A673 (cell line): ENCODE results near the gene PTPA.

Experiments used
- EZH2 ChIP-seq: fragments of 200-600 bp; sonication (generic); IDR thresholded peaks from 2 replicates; pipeline ENCODE4 v1.6.1; 2017; ENCODE audit warnings: borderline replicate concordance, low read depth, mild to moderate bottlenecking, mixed read lengths, antibody characterized with exemption, low read length; ENCODE audit not compliant: poor library complexity, severe bottlenecking
- TF ChIP-seq, protein P1 (sequence below): fragments of 300-800, 200-600 bp; sonication (generic); conservative IDR thresholded peaks from 2 replicates; pipeline ENCODE4 v1.5.1; 2017; ENCODE audit warnings: low read depth, mild to moderate bottlenecking, antibody characterized with exemption, low read length, moderate library complexity, mixed read lengths

DNA sequence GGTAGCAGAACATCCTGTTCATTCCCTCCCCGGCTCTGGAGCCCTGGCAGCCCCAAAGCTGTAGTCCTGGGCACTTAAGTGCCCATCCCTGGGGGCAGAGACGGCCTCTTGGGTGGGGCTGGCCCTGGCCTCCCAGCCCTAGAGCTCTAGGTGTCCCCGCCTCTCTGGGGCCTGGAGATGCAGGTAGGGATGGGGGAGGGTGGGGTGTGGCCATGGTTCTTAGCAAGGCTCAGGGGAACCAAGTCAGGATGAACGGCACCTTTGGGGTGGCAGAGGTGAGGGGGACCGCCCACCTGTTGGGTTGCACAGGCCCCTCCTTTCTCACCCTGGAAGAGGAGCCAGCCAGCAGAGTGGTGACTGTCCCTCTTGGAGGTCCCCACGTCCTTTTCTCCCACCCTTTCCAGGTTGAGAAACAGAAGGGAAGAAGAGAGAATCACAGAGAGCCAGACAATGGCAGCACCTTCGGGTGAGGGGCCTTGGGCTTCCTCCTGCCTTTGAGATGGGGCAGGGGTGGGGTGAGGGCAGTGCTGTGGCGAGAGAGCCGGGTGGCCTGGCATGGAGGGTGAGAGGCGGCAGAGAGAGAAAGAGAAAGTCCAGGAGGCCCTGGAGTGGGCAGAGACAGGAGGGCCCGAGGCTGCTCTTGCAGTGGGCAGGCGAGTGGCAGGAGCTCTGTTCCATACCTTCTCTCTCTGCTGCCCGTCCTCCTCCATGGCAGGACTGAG lies 3.0 kb upstream of the PTPA start:
- TF ChIP-seq, protein P1, sequence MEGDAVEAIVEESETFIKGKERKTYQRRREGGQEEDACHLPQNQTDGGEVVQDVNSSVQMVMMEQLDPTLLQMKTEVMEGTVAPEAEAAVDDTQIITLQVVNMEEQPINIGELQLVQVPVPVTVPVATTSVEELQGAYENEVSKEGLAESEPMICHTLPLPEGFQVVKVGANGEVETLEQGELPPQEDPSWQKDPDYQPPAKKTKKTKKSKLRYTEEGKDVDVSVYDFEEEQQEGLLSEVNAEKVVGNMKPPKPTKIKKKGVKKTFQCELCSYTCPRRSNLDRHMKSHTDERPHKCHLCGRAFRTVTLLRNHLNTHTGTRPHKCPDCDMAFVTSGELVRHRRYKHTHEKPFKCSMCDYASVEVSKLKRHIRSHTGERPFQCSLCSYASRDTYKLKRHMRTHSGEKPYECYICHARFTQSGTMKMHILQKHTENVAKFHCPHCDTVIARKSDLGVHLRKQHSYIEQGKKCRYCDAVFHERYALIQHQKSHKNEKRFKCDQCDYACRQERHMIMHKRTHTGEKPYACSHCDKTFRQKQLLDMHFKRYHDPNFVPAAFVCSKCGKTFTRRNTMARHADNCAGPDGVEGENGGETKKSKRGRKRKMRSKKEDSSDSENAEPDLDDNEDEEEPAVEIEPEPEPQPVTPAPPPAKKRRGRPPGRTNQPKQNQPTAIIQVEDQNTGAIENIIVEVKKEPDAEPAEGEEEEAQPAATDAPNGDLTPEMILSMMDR = no peak
- no peak for TF ChIP-seq EZH2
